Neural cell (in vitro differentiated cells): ENCODE results near the gene GSG1L. TPM values are rescaled to one million over a fixed set of nuclear protein-coding genes. Genes with fewer than 3 reads are reported as not detected.

Experiments used
- H2AFZ ChIP-seq: fragments of 200-600, 300-800 bp; sonication (generic), shearing (Covaris generic); 2 replicates; pipeline ENCODE4 v1.6.0; 2014; ENCODE audit warnings: low read depth, mild to moderate bottlenecking, antibody characterized with exemption, low read length, moderate library complexity
- H3F3A ChIP-seq: fragments of 200-600 bp; shearing (Covaris generic); 2 replicates; pipeline ENCODE4 v1.6.1; 2016; ENCODE audit warnings: mild to moderate bottlenecking, moderate library complexity, mixed read lengths, antibody characterized with exemption, low read length; ENCODE audit not compliant: insufficient read depth, poor library complexity, severe bottlenecking
- H3K27ac ChIP-seq: fragments of 200-600, 300-800 bp; sonication (generic), shearing (Covaris generic); 2 replicates; pipeline ENCODE4 v1.5.1; 2014; ENCODE audit warnings: mild to moderate bottlenecking, low read length, moderate library complexity
- H3K27me3 ChIP-seq: fragments of 300-800, 200-600 bp; sonication (generic), shearing (Covaris generic); 2 replicates; pipeline ENCODE4 v1.6.0; 2014; ENCODE audit warnings: mild to moderate bottlenecking, low read depth, low read length, moderate library complexity; ENCODE audit not compliant: insufficient read depth
- H3K36me3 ChIP-seq: fragments of 300-800, 200-600 bp; sonication (generic), shearing (Covaris generic); 2 replicates; pipeline ENCODE4 v1.5.1; 2014; ENCODE audit warnings: mild to moderate bottlenecking, antibody characterized with exemption, low read length, moderate library complexity; ENCODE audit not compliant: insufficient read depth
- H3K4me2 ChIP-seq: fragments of 300-800, 200-600 bp; sonication (generic), shearing (Covaris generic); 2 replicates; pipeline ENCODE4 v1.6.0; 2014; ENCODE audit warnings: mild to moderate bottlenecking, low read length
- H3K4me3 ChIP-seq: fragments of 300-800, 200-600 bp; sonication (generic), shearing (Covaris generic); 2 replicates; pipeline ENCODE4 v1.5.1; 2014; ENCODE audit warnings: mild to moderate bottlenecking, low read length, moderate library complexity
- H3K79me2 ChIP-seq: fragments of 200-600 bp; shearing (Covaris generic); replicated peaks from 2 replicates; pipeline ENCODE4 v1.6.0; 2014; ENCODE audit warnings: mild to moderate bottlenecking, low read length, moderate library complexity; ENCODE audit not compliant: insufficient read depth
- H3K9ac ChIP-seq: fragments of 300-800, 200-600 bp; sonication (generic), shearing (Covaris generic); 2 replicates; pipeline ENCODE4 v1.6.1; 2016; ENCODE audit warnings: mild to moderate bottlenecking, low read length, mixed read lengths
- H3K9me2 ChIP-seq: fragments of 200-600 bp; shearing (Covaris generic); 2 replicates; pipeline ENCODE4 v1.6.1; 2016; ENCODE audit warnings: mild to moderate bottlenecking, low read length, mixed read lengths; ENCODE audit not compliant: insufficient read depth
- H3K9me3 ChIP-seq: fragments of 200-600, 300-800 bp; sonication (generic), shearing (Covaris generic); 2 replicates; pipeline ENCODE4 v1.6.1; 2016; ENCODE audit warnings: mild to moderate bottlenecking, mixed run types, low read length, moderate library complexity, mixed read lengths
- H4K20me1 ChIP-seq: fragments of 200-600 bp; shearing (Covaris generic); 2 replicates; pipeline ENCODE4 v1.6.1; 2016; ENCODE audit warnings: mild to moderate bottlenecking, mixed run types; ENCODE audit not compliant: insufficient read depth
- EP300 ChIP-seq: fragments of 450-650 bp; conservative IDR thresholded peaks from 2 replicates; pipeline ENCODE4 v1.6.1; 2014; ENCODE audit warnings: antibody characterized with exemption, mild to moderate bottlenecking, moderate library complexity; ENCODE audit not compliant: poor library complexity, severe bottlenecking
- EZH2 ChIP-seq: fragments of 200-600, 300-800 bp; shearing (Covaris generic), sonication (generic); IDR thresholded peaks from 2 replicates; pipeline ENCODE4 v1.6.1; 2014; ENCODE audit warnings: antibody characterized with exemption, low read length, borderline replicate concordance, mild to moderate bottlenecking; ENCODE audit not compliant: insufficient read depth, poor library complexity, severe bottlenecking
- MXI1 ChIP-seq: fragments of 450-650 bp; conservative IDR thresholded peaks from 2 replicates; pipeline ENCODE4 v1.6.1; 2014; ENCODE audit warnings: antibody characterized with exemption, mild to moderate bottlenecking; ENCODE audit not compliant: poor library complexity, severe bottlenecking
- POLR2AphosphoS5 ChIP-seq: IDR thresholded peaks from 2 replicates; pipeline ENCODE4 v1.6.1; 2012
- RAD21 ChIP-seq: fragments of 450-650 bp; conservative IDR thresholded peaks from 2 replicates; pipeline ENCODE4 v1.6.1; 2014; ENCODE audit warnings: antibody characterized with exemption, mild to moderate bottlenecking, moderate library complexity
- SMC3 ChIP-seq: fragments of 450-650 bp; conservative IDR thresholded peaks from 2 replicates; pipeline ENCODE4 v1.6.1; 2014; ENCODE audit warnings: antibody characterized with exemption, mild to moderate bottlenecking, moderate library complexity; ENCODE audit not compliant: poor library complexity
- TAF1 ChIP-seq: IDR thresholded peaks from 2 replicates; pipeline ENCODE4 v1.6.1; 2012; ENCODE audit warnings: low read depth
- polyA plus RNA-seq: library from polyadenylated mRNA; depleted of rRNA; stranded (reverse); fragments of >200 nt; gene quantifications from 2 replicates; pipeline ENCODE4 v1.2.3, GENCODE V29; 2014
- TF ChIP-seq, protein P1 (sequence below): fragments of 450-650 bp; IDR thresholded peaks from 2 replicates; pipeline ENCODE4 v1.5.1; 2014; ENCODE audit warnings: antibody characterized with exemption, mild to moderate bottlenecking, moderate library complexity; ENCODE audit not compliant: poor library complexity, severe bottlenecking
- TF ChIP-seq, protein P2 (sequence below): IDR thresholded peaks from 2 replicates; pipeline ENCODE4 v1.6.1; 2012; ENCODE audit warnings: borderline replicate concordance

Gene GSG1L
- polyA plus RNA-seq, 1 donor from 2014 or later: 0.85 TPM

DNA sequence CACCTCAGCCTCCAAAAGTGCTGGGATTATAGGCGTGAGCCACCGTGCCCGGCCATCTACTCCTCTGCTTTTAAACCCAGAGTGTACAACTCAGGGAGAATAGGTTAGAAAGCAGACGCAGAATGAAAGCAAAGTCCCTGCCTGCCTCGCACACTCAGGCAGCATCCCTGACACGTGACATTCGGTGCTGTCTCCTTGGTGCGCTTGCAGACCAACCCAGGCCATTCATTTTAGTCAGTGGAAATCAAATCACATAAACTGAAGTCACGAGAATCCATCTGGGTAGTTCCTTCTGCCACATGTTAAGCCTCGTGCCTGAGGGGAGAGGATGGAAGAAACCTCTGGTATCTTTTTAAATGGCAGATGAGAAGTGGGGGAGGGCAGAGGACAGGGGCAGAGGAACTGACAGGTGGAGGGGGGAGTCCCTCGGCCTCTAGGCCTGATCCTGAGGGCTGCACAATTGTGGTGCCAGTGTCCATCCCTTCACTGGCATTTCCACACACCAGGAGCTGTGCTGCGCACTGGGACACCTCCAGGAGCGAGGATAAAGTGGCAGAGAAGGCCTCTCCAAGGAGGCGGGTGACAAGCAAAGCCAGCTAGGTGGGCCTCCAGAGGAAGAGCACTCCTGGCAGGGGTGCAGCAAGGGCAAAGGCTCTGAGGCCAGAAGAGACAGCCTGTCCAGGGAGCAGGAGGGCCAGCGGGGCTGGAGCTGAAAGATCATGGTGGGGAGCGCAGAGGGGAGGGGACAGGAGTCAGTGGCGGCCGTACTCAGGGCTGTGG, 317.2 kb downstream of the GSG1L start:
- Histone ChIP-seq H4K20me1 (no peaks in the 10 kb centered on the region), H3K9me3 (no peaks in the 10 kb centered on the region), H3K4me3 (no peak overlapping the region), H3K79me2 (no peaks in the 10 kb centered on the region), H3K36me3 (no peaks in the 10 kb centered on the region), H3K27ac (no peak overlapping the region), H3K9me2 (no peaks in the 10 kb centered on the region), H2AFZ (no peak overlapping the region), H3K9ac (no peak overlapping the region), H3K27me3 (no peaks in the 10 kb centered on the region), H3F3A (no peaks in the 10 kb centered on the region), H3K4me2 (no peak overlapping the region)
- TF ChIP-seq EZH2 (no peak), SMC3 (no peak), MXI1 (no peak), POLR2AphosphoS5 (no peak), EP300 (no peak), TAF1 (no peak), RAD21 (no peak)
- TF ChIP-seq, protein P1, sequence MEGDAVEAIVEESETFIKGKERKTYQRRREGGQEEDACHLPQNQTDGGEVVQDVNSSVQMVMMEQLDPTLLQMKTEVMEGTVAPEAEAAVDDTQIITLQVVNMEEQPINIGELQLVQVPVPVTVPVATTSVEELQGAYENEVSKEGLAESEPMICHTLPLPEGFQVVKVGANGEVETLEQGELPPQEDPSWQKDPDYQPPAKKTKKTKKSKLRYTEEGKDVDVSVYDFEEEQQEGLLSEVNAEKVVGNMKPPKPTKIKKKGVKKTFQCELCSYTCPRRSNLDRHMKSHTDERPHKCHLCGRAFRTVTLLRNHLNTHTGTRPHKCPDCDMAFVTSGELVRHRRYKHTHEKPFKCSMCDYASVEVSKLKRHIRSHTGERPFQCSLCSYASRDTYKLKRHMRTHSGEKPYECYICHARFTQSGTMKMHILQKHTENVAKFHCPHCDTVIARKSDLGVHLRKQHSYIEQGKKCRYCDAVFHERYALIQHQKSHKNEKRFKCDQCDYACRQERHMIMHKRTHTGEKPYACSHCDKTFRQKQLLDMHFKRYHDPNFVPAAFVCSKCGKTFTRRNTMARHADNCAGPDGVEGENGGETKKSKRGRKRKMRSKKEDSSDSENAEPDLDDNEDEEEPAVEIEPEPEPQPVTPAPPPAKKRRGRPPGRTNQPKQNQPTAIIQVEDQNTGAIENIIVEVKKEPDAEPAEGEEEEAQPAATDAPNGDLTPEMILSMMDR: no peak
- TF ChIP-seq, protein P2, sequence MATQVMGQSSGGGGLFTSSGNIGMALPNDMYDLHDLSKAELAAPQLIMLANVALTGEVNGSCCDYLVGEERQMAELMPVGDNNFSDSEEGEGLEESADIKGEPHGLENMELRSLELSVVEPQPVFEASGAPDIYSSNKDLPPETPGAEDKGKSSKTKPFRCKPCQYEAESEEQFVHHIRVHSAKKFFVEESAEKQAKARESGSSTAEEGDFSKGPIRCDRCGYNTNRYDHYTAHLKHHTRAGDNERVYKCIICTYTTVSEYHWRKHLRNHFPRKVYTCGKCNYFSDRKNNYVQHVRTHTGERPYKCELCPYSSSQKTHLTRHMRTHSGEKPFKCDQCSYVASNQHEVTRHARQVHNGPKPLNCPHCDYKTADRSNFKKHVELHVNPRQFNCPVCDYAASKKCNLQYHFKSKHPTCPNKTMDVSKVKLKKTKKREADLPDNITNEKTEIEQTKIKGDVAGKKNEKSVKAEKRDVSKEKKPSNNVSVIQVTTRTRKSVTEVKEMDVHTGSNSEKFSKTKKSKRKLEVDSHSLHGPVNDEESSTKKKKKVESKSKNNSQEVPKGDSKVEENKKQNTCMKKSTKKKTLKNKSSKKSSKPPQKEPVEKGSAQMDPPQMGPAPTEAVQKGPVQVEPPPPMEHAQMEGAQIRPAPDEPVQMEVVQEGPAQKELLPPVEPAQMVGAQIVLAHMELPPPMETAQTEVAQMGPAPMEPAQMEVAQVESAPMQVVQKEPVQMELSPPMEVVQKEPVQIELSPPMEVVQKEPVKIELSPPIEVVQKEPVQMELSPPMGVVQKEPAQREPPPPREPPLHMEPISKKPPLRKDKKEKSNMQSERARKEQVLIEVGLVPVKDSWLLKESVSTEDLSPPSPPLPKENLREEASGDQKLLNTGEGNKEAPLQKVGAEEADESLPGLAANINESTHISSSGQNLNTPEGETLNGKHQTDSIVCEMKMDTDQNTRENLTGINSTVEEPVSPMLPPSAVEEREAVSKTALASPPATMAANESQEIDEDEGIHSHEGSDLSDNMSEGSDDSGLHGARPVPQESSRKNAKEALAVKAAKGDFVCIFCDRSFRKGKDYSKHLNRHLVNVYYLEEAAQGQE: no peak

DNA sequence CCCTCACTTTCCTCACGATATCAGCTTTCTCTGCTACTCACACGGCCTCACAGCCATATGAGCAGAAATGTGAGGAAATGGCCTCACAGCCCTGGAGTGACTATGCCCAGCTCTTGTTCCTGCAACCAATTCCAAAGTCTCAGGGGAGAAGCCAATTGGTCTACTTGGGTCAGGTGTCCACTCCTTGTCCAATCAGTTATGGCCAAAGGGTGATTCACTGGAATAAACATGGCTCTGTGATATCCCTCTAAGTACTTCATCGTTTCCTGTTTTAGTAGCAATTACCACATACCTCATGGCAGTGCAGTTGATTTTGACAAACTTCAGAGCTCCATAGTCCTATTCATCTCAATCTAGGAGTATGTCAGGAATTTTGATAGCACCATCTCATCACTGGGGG, 318.2 kb downstream of the GSG1L start:
- no peaks in the 10 kb centered on the region for H3K79me2 ChIP-seq
- no peaks in the 10 kb centered on the region for H3K9me2 ChIP-seq
- TF ChIP-seq TAF1 (no peak), RAD21 (no peak), EP300 (no peak), SMC3 (no peak), MXI1 (no peak), POLR2AphosphoS5 (no peak), EZH2 (no peak)
- TF ChIP-seq, protein P2: no peak
- TF ChIP-seq, protein P1: no peak
- H2AFZ ChIP-seq: no peak overlapping the region
- H4K20me1 ChIP-seq: no peaks in the 10 kb centered on the region
- no peak overlapping the region for H3K4me2 ChIP-seq
- no peaks in the 10 kb centered on the region for H3K9me3 ChIP-seq
- H3K36me3 ChIP-seq: no peaks in the 10 kb centered on the region
- no peak overlapping the region for H3K27ac ChIP-seq
- H3K27me3 ChIP-seq: no peaks in the 10 kb centered on the region
- no peaks in the 10 kb centered on the region for H3F3A ChIP-seq
- H3K9ac ChIP-seq: no peak overlapping the region
- no peak overlapping the region for H3K4me3 ChIP-seq
